ENCODE results near the gene NTN1.
A peak's percentile ranks its signal among the peaks of the same experiment; 100 is the strongest.

Gene NTN1

GRCh38 chr17:9004132-9004960 lies 17.0 kb upstream of the NTN1 start:
- DNase-seq (ENCODE audit: extremely low spot score, insufficient read length, low read depth) = no peak
- no peak for FAIRE-seq

GRCh38 chr17:9004961-9005285 lies 16.4 kb upstream of the NTN1 start:
- DNase-seq (ENCODE audit: extremely low spot score, insufficient read length, low read depth) (no peak), FAIRE-seq (no peak)

DNA sequence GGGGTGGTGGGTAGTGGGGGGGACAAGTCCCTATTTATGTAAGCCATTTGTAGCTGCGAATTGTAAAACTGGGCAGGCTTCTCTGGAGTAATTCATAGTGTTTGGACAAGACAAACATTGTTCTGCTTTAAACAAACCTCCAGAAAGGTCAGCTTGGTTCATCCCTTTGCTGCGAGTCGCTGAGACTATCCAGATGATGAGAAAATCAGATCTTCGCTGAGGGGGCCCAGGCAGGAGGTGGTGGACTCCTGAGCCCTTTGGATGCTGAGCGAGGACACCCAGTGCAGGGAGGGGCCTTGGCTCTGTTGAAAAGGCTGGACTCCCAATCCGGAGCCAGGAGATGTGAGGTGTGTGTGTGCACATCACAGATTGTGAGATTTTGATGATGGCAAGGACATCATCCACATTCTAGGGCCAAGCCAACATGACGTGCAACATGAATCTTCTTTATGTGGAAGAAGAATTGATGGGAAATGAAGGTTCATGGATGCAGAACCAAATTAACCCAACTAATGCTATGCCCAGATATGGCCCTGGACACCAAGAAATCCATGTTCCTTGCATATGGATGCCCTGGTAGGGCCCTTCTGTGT lies 15.0 kb upstream of the NTN1 start:
- FAIRE-seq (no peak), DNase-seq (ENCODE audit: extremely low spot score, insufficient read length, low read depth) (no peak)

- DNase-seq (ENCODE audit: extremely low spot score, insufficient read length, low read depth) = no peak
- no peak for FAIRE-seq
Measured at GRCh38 chr17:9007052-9007714, 14.1 kb upstream of the NTN1 start.

GRCh38 chr17:9009096-9009495 lies 12.2 kb upstream of the NTN1 start:
- DNase-seq (ENCODE audit: extremely low spot score, insufficient read length, low read depth) = no peak
- FAIRE-seq = no peak

GRCh38 chr17:9009737-9010136 lies 11.6 kb upstream of the NTN1 start:
- no peak for FAIRE-seq
- DNase-seq (ENCODE audit: extremely low spot score, insufficient read length, low read depth) = no peak

DNA sequence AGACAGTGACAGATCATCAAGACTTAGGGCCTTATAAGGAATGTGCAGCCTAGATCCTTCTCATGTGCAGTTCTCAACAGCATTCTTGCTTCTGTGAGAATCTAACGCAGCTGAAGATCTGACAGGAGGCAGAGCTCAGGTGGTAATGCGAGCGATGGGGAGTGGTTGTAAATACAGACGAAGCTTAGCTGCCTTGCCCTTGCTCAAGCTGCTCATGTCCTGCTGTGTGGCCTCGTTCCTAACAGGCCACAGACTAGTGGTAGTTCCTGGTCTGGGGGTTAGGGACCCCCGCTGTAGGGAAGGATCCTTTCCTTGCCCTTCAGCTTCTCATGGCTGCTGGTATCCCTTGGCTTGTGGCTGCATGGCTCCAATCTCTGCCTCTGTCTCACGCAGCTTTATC lies 10.3 kb upstream of the NTN1 start:
- DNase-seq (ENCODE audit: extremely low spot score, insufficient read length, low read depth) = no peak
- FAIRE-seq = no peak

DNA sequence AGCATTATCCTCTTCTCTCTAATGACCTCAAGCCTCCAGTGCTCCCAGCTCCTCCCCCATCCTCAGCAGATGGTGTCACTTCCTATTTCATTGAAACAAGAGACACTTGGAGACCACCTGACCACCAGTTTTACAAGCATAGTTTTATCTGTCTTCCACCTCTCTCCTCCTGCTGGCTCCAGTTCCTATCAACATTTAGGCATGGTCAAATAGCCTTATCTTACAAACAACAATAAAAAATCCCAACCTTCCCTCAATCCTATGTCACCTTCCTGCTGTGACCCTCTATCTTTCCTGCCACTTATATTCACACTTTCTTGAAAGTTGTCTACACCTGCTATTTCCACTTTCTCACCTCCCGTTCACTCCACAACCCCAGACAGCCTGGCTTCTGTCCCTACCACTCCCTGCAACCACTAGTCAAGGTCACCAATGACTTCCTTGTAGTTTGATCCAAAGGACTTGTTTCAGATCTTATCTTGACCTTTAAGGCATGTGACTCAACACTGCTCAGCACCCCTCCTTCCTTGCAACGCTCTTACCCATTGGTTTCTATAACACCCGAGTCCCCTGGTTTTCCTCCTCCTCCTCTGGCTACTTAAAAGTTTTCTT lies 4.3 kb upstream of the NTN1 start:
- FAIRE-seq = no peak
- DNase-seq (ENCODE audit: extremely low spot score, insufficient read length, low read depth) = no peak

- FAIRE-seq (no peak), DNase-seq (ENCODE audit: extremely low spot score, insufficient read length, low read depth) (no peak)
Measured at GRCh38 chr17:9018726-9019125, 2.6 kb upstream of the NTN1 start.

GRCh38 chr17:9020096-9020823 lies 1.1 kb upstream of the NTN1 start:
- FAIRE-seq (peak; percentile 29), DNase-seq (ENCODE audit: extremely low spot score, insufficient read length, low read depth) (no peak)

GRCh38 chr17:9020824-9021157 lies 519 bp upstream of the NTN1 start:
- FAIRE-seq (no peak), DNase-seq (ENCODE audit: extremely low spot score, insufficient read length, low read depth) (no peak)

DNA sequence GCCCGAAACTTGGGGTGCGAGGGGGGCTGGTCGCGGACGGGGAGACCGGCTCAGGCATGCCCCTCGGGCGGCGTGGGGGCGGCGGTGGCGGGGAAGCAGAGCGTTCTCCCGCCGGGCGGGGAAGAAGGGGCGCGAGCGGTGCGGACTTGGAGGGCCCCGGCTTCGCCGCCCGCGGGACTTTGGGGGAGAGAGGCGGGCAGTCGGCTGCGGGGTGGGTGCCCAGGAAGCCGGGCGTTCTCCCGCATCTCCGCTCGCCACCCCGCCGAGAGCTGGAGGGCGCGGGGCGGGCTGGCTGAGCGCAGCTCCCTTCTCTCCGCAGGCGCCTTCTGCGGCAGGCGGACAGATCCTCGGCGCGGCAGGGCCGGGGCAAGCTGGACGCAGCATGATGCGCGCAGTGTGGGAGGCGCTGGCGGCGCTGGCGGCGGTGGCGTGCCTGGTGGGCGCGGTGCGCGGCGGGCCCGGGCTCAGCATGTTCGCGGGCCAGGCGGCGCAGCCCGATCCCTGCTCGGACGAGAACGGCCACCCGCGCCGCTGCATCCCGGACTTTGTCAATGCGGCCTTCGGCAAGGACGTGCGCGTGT lies 772 bp downstream of the NTN1 start:
- no peak for FAIRE-seq
- no peak for DNase-seq (ENCODE audit: extremely low spot score, insufficient read length, low read depth)

DNA sequence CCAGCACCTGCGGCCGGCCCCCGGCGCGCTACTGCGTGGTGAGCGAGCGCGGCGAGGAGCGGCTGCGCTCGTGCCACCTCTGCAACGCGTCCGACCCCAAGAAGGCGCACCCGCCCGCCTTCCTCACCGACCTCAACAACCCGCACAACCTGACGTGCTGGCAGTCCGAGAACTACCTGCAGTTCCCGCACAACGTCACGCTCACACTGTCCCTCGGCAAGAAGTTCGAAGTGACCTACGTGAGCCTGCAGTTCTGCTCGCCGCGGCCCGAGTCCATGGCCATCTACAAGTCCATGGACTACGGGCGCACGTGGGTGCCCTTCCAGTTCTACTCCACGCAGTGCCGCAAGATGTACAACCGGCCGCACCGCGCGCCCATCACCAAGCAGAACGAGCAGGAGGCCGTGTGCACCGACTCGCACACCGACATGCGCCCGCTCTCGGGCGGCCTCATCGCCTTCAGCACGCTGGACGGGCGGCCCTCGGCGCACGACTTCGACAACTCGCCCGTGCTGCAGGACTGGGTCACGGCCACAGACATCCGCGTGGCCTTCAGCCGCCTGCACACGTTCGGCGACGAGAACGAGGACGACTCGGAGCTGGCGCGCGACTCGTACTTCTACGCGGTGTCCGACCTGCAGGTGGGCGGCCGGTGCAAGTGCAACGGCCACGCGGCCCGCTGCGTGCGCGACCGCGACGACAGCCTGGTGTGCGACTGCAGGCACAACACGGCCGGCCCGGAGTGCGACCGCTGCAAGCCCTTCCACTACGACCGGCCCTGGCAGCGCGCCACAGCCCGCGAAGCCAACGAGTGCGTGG lies 1.5 kb downstream of the NTN1 start:
- FAIRE-seq (no peak), DNase-seq (ENCODE audit: extremely low spot score, insufficient read length, low read depth) (no peak)

- no peak for DNase-seq (ENCODE audit: extremely low spot score, insufficient read length, low read depth)
- no peak for FAIRE-seq
Measured at GRCh38 chr17:9023392-9024218, 2.3 kb downstream of the NTN1 start.

- DNase-seq (ENCODE audit: extremely low spot score, insufficient read length, low read depth) (no peak), FAIRE-seq (no peak)
Measured at GRCh38 chr17:9024497-9024896, 3.2 kb downstream of the NTN1 start.

DNA sequence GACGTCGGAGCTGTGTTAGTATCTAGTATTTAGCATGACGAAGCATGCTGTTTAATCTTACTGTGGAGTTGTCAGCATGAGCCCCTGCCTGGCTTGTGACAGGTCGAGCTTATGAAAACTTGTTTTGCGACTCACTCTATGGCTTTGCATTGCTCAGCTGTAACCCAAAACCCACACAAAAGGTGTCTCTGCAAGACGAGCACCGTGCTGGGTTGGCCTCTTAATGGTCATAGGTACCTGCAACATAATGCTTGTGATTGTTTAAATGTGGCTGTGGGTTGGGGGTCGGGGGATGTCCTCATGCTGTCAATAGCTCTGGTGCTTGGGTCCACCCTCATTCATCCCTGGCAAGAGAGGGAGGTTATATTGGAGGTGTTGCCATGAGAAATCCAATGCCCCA lies 5.4 kb downstream of the NTN1 start:
- FAIRE-seq = no peak
- no peak for DNase-seq (ENCODE audit: extremely low spot score, insufficient read length, low read depth)

DNA sequence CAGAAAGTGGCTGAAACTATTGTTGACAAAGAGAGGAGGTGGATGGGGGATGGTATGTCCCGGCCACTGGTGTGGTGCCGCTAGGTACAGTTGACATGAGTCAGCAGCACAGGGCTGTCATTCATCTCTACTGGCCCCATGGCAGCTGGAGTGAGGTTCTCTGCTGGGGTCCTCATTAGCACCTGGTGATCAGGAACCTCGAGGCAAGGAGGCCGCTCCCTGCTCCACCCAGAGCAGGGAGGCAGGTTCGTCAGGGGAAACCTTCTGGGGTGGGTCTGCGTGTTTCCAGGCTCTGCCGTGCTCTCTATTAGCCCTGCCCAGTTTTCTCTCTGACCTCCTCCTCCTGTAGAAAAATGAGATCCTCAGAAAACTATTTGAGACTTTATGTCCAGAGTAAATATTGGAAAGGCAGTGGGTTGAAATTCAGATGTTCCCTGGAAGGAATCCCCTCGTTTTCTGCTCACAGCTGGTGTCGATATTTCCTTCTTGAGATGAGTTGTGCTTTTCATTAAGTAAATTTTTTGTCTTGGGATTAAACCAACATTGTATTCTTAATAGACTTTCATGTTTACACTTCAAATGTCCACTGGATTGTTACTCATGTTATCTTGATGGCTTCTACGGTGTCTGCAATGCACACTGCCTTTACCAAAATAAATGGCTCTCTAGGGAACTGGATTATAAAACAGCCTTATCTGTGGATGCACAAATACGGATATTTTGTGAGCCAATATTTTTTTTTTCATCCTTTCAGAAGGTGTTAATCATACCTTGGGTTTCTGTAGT lies 7.1 kb downstream of the NTN1 start:
- DNase-seq (ENCODE audit: extremely low spot score, insufficient read length, low read depth) (no peak), FAIRE-seq (no peak)
